ENCODE results near the gene ROR2. TPM values are rescaled to one million over a fixed set of nuclear protein-coding genes. Genes with fewer than 3 reads are reported as not detected.

ROR2 gene
- total and polyA plus RNA-seq, 2 of the 13 experiments (the other 11 are each of a cell fraction or from before 2014, with no cell fraction given): not detected

DNA sequence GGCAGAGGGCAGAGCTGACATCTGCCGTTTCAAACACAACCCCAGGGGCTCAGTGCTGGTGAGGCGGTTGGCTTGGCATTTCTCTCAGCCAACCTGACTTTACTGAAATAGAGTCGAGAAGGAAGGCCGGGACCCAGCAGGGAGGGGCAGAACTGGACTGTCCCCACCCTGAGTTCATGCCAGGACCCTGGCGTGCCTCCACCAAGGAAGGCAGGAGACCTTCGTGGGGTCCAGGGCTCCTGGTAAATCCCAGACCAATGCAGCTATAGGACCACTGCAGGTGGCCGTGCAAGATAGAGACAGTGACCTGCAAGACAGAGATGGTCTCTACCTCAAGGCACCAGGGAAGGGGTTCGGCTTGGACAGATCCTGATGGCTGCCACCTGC lies 132.9 kb downstream of the ROR2 start:
- no peak overlapping the region for H2AFZ ChIP-seq (ENCODE audit: low read length)
- H3K27ac ChIP-seq (ENCODE audit: extremely low read length, insufficient read depth, low read length): no peak overlapping the region
- no TSS peak for BruUV-seq (replicated peaks)
- ChIA-PET POLR2A (no interaction called here), CTCF (ENCODE audit: low intra/inter-chr PET ratio, low total read pairs) (no interaction called here)
- H3K4me2 ChIP-seq (ENCODE audit: low read depth, low read length): no peak overlapping the region
- H3K9me3 ChIP-seq (ENCODE audit: low read length): no peaks in the 10 kb centered on the region
- intact Hi-C loops (cut with micrococcal nuclease; ENCODE audit: unreplicated experiment) (no loop called here), in situ Hi-C loops (cut with HindIII; ENCODE audit: extremely low pct_ligation_motif_present, low pct_unique_long_range_greater_than_20kb) (no loop called here)
- no peaks in the 10 kb centered on the region for H3K36me3 ChIP-seq (replicated peaks in 1 of 2; ENCODE audit: control insufficient read depth in 1 of 2, insufficient read depth in 2 of 2, low read length in 2 of 2)
- TF ChIP-seq CREB1 (IDR thresholded peaks at IDR 0.05) (no peak), CREB1 (CRISPR knock-in tag; IDR thresholded peaks at IDR 0.05) (no peak), AFF4 (CRISPR knock-in tag; IDR thresholded peaks at IDR 0.05) (no peak), ZNF30 (CRISPR knock-in tag; IDR thresholded peaks at IDR 0.05) (no peak), MYNN (CRISPR knock-in tag; IDR thresholded peaks at IDR 0.05; ENCODE audit: low read depth) (no peak), ZNF232 (CRISPR knock-in tag; IDR thresholded peaks at IDR 0.05; ENCODE audit: borderline replicate concordance) (no peak), PPARG (CRISPR knock-in tag; conservative IDR thresholded peaks at IDR 0.05) (no peak), WIZ (CRISPR knock-in tag; IDR thresholded peaks at IDR 0.05) (no peak), TBL1XR1 (IDR thresholded peaks at IDR 0.05; ENCODE audit: borderline replicate concordance, low read length, partially characterized antibody) (no peak), ZNF841 (CRISPR knock-in tag; IDR thresholded peaks at IDR 0.05; ENCODE audit: borderline replicate concordance) (no peak), ATF3 (CRISPR knock-in tag; IDR thresholded peaks at IDR 0.05) (no peak), YEATS2 (CRISPR knock-in tag; IDR thresholded peaks at IDR 0.05; ENCODE audit: borderline replicate concordance) (no peak), U2AF1 (optimal IDR thresholded peaks at IDR 0.05; ENCODE audit: low read depth, low read length) (no peak), ZNF264 (CRISPR knock-in tag; IDR thresholded peaks at IDR 0.05) (no peak), MAFK (conservative IDR thresholded peaks at IDR 0.05 in 1 of 2, IDR thresholded peaks at IDR 0.05 in 1 of 2; ENCODE audit: low read length in 2 of 2) (no peak), ZEB1 (IDR thresholded peaks at IDR 0.05; ENCODE audit: insufficient replicate concordance, low read depth) (no peak)
- TF ChIP-seq, protein P1, sequence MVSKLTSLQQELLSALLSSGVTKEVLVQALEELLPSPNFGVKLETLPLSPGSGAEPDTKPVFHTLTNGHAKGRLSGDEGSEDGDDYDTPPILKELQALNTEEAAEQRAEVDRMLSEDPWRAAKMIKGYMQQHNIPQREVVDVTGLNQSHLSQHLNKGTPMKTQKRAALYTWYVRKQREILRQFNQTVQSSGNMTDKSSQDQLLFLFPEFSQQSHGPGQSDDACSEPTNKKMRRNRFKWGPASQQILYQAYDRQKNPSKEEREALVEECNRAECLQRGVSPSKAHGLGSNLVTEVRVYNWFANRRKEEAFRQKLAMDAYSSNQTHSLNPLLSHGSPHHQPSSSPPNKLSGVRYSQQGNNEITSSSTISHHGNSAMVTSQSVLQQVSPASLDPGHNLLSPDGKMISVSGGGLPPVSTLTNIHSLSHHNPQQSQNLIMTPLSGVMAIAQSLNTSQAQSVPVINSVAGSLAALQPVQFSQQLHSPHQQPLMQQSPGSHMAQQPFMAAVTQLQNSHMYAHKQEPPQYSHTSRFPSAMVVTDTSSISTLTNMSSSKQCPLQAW (CRISPR knock-in tag; IDR thresholded peaks at IDR 0.05): no peak
- H4K20me1 ChIP-seq (ENCODE audit: insufficient read depth, low read length): no peaks in the 10 kb centered on the region
- H3K79me2 ChIP-seq (ENCODE audit: insufficient read depth, low read length): no peaks in the 10 kb centered on the region
- ATAC-seq (no peak), DNase-seq (ENCODE audit: low spot score) (no peak), FAIRE-seq (no peak)
- 0% methylated on average over 1 of the region's 8 CpGs for WGBS (ENCODE audit: low lambda C conversion rate)
- no peaks in the 10 kb centered on the region for H3K4me1 ChIP-seq (ENCODE audit: insufficient read depth, low read length)
- H3K9ac ChIP-seq (ENCODE audit: insufficient read depth, low read depth, low read length): no peak overlapping the region
- H3K27me3 ChIP-seq (ENCODE audit: control insufficient read depth in 1 of 2, insufficient read depth in 2 of 2, low read length in 2 of 2): peaks cover 5 to 41% of the 10 kb centered on the region in 2 experiments; a peak in 4 of 5 replicates
- H3K4me3 ChIP-seq (replicated peaks in 1 of 3; ENCODE audit: insufficient read depth in 1 of 3, low read depth in 2 of 3, low read length in 3 of 3): no peak overlapping the region
